Measurements from ENCODE around the gene NUBPL.

NUBPL gene

GRCh38 chr14:31657917-31658316 is 96.7 kb downstream of the NUBPL start:
- no peak overlapping the region for H3K4me3 Mint-ChIP-seq
- TF ChIP-seq, protein P1, sequence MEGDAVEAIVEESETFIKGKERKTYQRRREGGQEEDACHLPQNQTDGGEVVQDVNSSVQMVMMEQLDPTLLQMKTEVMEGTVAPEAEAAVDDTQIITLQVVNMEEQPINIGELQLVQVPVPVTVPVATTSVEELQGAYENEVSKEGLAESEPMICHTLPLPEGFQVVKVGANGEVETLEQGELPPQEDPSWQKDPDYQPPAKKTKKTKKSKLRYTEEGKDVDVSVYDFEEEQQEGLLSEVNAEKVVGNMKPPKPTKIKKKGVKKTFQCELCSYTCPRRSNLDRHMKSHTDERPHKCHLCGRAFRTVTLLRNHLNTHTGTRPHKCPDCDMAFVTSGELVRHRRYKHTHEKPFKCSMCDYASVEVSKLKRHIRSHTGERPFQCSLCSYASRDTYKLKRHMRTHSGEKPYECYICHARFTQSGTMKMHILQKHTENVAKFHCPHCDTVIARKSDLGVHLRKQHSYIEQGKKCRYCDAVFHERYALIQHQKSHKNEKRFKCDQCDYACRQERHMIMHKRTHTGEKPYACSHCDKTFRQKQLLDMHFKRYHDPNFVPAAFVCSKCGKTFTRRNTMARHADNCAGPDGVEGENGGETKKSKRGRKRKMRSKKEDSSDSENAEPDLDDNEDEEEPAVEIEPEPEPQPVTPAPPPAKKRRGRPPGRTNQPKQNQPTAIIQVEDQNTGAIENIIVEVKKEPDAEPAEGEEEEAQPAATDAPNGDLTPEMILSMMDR (IDR thresholded peaks at IDR 0.05; ENCODE audit: unreplicated experiment in 3 of 3): no peak
- H3K27me3 Mint-ChIP-seq (ENCODE audit: low read depth): no peaks in the 10 kb centered on the region
- no peak overlapping the region for H3K27ac Mint-ChIP-seq
- H3K9me3 Mint-ChIP-seq: peaks cover 18% of the 10 kb centered on the region
- peaks cover 31% of the 10 kb centered on the region for H3K36me3 Mint-ChIP-seq (ENCODE audit: low read depth)
- H3K4me1 Mint-ChIP-seq: no peaks in the 10 kb centered on the region

- peaks cover 25% of the 10 kb centered on the region for H3K36me3 Mint-ChIP-seq (ENCODE audit: low read depth)
- H3K27ac Mint-ChIP-seq: no peak overlapping the region
- TF ChIP-seq, protein P1 (IDR thresholded peaks at IDR 0.05; ENCODE audit: unreplicated experiment in 3 of 3): no peak
- H3K4me3 Mint-ChIP-seq: no peak overlapping the region
- peaks cover 21% of the 10 kb centered on the region for H3K9me3 Mint-ChIP-seq
- H3K27me3 Mint-ChIP-seq (ENCODE audit: low read depth): no peaks in the 10 kb centered on the region
- H3K4me1 Mint-ChIP-seq: no peaks in the 10 kb centered on the region
These were observed 98.1 kb downstream of the NUBPL start for GRCh38 chr14:31659278-31659677.

- Mint-ChIP-seq H3K4me3 (no peak overlapping the region), H3K27me3 (ENCODE audit: low read depth) (no peaks in the 10 kb centered on the region)
These were observed 99.0 kb downstream of the NUBPL start for GRCh38 chr14:31660191-31660590.

DNA sequence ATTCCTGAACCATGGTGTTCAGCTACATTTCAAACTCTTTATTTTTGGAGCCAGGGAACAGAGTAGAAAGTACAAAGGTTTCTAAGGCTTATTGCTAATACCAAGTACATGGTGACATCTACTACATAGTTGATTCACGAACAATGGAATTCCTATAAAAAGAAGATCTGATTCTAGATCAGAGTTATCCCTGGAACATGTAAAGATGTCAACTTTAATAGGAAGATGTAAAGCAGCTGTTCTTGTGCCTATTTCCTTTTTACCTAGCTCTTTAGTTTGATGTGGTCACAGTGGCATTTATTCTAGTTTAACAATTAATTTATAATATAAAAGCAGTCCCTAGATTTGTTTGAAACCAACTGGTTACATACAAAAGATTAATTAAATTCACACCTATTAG is 99.5 kb downstream of the NUBPL start:
- no peak overlapping the region for H3K4me3 Mint-ChIP-seq
- H3K27ac Mint-ChIP-seq: no peak overlapping the region
- peaks cover 29% of the 10 kb centered on the region for H3K9me3 Mint-ChIP-seq
- no peaks in the 10 kb centered on the region for H3K27me3 Mint-ChIP-seq (ENCODE audit: low read depth)
- H3K36me3 Mint-ChIP-seq (ENCODE audit: low read depth): peaks cover 24% of the 10 kb centered on the region
- TF ChIP-seq, protein P1 (IDR thresholded peaks at IDR 0.05; ENCODE audit: unreplicated experiment in 3 of 3): no peak
- H3K4me1 Mint-ChIP-seq: no peaks in the 10 kb centered on the region

More at GRCh38 chr14:31660191-31660590, 99.0 kb downstream of the NUBPL start:
- Mint-ChIP-seq H3K27ac (no peak overlapping the region), H3K36me3 (ENCODE audit: low read depth) (peaks cover 19% of the 10 kb centered on the region), H3K4me1 (no peaks in the 10 kb centered on the region), H3K9me3 (peaks cover 24% of the 10 kb centered on the region)
- TF ChIP-seq, protein P1 (IDR thresholded peaks at IDR 0.05; ENCODE audit: unreplicated experiment in 3 of 3): no peak

DNA sequence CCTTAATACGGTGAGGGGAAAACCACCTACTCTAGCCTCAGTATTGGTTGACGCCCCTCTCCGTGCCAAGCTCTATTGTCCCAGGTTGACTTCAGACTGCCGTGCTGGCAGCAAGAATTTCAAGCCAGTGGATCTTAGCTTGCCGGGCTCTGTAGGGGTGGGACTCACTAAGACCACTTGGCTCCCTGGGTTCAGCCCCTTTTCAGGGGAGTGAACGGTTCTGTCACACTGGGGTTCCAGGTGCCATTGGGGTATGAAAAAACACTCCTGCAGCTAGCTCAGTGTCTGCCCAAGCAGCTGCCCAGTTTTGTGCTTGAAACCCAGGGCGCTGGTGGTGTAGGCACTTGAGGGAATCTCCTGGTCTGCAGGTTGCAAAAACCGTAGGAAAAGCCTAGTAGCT is 107.1 kb downstream of the NUBPL start:
- H3K36me3 Mint-ChIP-seq (ENCODE audit: low read depth): peaks cover 49% of the 10 kb centered on the region
- H3K4me1 Mint-ChIP-seq: no peaks in the 10 kb centered on the region
- TF ChIP-seq, protein P1 (IDR thresholded peaks at IDR 0.05; ENCODE audit: unreplicated experiment in 3 of 3): no peak
- H3K27me3 Mint-ChIP-seq (ENCODE audit: low read depth): no peaks in the 10 kb centered on the region
- H3K4me3 Mint-ChIP-seq: no peak overlapping the region
- no peak overlapping the region for H3K27ac Mint-ChIP-seq
- H3K9me3 Mint-ChIP-seq: peaks cover 51% of the 10 kb centered on the region

- H3K27me3 Mint-ChIP-seq (ENCODE audit: low read depth): no peaks in the 10 kb centered on the region
- H3K9me3 Mint-ChIP-seq: peaks cover 21% of the 10 kb centered on the region
- TF ChIP-seq, protein P1 (IDR thresholded peaks at IDR 0.05; ENCODE audit: unreplicated experiment in 3 of 3): no peak
- no peak overlapping the region for H3K27ac Mint-ChIP-seq
- peaks cover 26% of the 10 kb centered on the region for H3K36me3 Mint-ChIP-seq (ENCODE audit: low read depth)
- H3K4me3 Mint-ChIP-seq: no peak overlapping the region
- H3K4me1 Mint-ChIP-seq: no peaks in the 10 kb centered on the region
These were observed 111.5 kb downstream of the NUBPL start for GRCh38 chr14:31672709-31673108.
